ENCODE results near the gene CCDC50.

- TF ChIP-seq CTCF (IDR thresholded peaks at IDR 0.05; ENCODE audit: extremely low read depth in 1 of 2, insufficient read depth in 1 of 2, low read depth in 1 of 2, low read length in 2 of 2) (no peak), MYC (IDR thresholded peaks at IDR 0.05; ENCODE audit: low read depth, low read length) (no peak), POLR2A (IDR thresholded peaks at IDR 0.05; ENCODE audit: low read depth, low read length) (no peak)
These were observed 104.8 kb downstream of the CCDC50 start for GRCh38 chr3:191434024-191434423.

Data from endothelial cell of umbilical vein (primary cell).